PFSK-1 (cell line): ENCODE results near the gene ATP11B.

Source experiments
- FOXP2 ChIP-seq: optimal IDR thresholded peaks from 2 replicates; pipeline ENCODE3; 2011; ENCODE audit warnings: borderline replicate concordance, control low read depth, inconsistent platforms; ENCODE audit not compliant: insufficient read depth; ENCODE audit errors: extremely low read length, extremely low read depth
- POLR2AphosphoS5 ChIP-seq: IDR thresholded peaks from 2 replicates; pipeline ENCODE4 v1.6.1; 2012; ENCODE audit warnings: low read depth, mild to moderate bottlenecking, control low read depth, low read length, moderate library complexity
- REST ChIP-seq, 2 experiments: IDR thresholded peaks; 2 replicates each; pipeline versions ENCODE4 v1.6.1 to v1.8.0; 2011 to 2012; ENCODE audit warnings: low read depth in 2 of 2, low read length in 2 of 2, control low read depth in 1 of 2, inconsistent platforms in 1 of 2, mild to moderate bottlenecking in 1 of 2, moderate library complexity in 1 of 2; ENCODE audit not compliant: insufficient read depth in 1 of 2
- SIN3A ChIP-seq: IDR thresholded peaks from 2 replicates; pipeline ENCODE4 v1.6.1; 2012; ENCODE audit warnings: mild to moderate bottlenecking, low read length, moderate library complexity, borderline replicate concordance; ENCODE audit not compliant: insufficient read depth
- TAF1 ChIP-seq: IDR thresholded peaks from 2 replicates; pipeline ENCODE4 v1.6.1; 2012; ENCODE audit warnings: low read length, control low read depth, borderline replicate concordance; ENCODE audit not compliant: insufficient read depth

- no peak for TF ChIP-seq TAF1
- TF ChIP-seq POLR2AphosphoS5: no peak
- TF ChIP-seq REST (IDR thresholded peaks at IDR 0.05; ENCODE audit: insufficient read depth in 1 of 2, low read depth in 2 of 2, low read length in 2 of 2): no peak
- no peak for TF ChIP-seq SIN3A
- no peak for TF ChIP-seq FOXP2
Observed at GRCh38 chr3:182786564-182787196, 6.6 kb upstream of the ATP11B start.
